ENCODE measurements around the gene LHFPL4.

Gene LHFPL4

DNA sequence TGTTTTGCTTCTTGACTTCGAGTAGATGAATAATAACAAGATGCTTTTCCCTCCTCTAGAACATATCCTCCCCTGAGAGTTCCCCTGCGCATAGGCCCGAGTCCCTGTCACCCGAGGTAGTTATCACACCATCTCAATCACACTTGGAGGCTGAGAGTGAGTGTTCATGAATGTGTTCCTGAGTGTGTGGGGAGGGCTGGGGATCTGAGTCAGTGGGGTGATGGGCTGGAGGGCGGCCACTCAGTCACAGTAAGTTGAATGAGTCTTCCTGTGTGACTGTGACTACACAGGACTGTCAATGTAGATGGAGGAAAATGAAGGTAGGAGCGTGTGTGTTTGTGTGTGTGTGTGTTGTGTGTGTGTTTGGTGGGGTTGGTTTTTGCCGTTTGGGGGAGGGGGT lies 85.2 kb downstream of the LHFPL4 start:
- no peak for DNase-seq

DNA sequence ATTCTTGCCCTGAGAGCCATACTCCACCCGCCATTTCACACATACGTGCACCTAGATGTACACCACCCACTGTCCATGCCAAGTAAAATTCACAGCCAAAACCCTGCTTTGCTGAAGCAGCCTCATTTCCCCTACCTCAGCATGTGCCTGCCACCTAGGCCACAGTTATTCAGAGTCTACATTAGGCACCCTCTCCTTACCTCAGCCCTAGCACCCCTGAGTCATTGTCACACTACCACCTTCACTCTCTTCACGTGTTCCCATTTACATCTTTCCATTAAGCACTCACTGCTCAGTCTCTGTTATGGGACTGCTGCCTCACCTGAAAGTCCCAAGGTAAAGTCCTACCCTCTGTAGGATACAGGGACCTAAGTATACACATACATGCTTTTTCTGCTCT lies 86.2 kb downstream of the LHFPL4 start:
- no peak for DNase-seq

- DNase-seq = no peak
Measured at GRCh38 chr3:9455596-9456131, 98.0 kb downstream of the LHFPL4 start.

DNA sequence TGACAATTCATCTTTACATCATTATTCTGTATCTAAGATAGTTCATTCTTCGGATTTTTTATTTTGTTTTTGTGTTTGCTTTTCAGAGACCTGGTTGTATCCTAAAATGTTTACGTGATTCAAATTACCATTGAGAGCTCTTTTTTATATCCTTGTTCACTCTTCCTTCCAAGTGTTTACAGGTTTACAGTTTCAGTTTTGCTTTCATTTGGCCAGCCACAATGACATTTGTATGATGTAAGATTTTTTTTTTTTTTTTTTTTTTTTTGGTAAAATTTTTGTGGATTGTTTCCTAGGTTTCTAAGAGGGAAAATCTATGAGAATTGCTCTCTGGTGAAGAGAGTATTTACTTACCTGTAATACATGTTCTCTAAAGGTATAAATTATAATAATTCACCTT lies 101.2 kb downstream of the LHFPL4 start:
- DNase-seq = no peak

DNA sequence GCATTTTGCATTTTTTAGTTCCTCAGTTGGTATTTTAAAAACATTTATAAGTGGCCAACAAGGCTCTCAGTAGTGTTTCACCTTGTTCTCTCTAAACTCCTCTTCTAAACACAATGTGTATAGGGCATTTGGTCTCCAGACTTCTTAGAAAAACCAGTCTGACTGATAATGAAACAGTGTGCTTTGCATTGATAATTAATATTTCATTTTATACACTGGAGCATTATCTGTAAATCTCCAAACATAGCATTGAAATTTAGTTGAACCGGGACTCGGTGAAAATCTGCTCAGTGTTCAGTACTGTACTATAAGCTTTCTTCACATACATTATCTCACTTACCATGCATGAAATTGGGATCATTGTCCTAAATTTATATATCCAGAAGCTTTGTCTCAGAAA lies 102.6 kb downstream of the LHFPL4 start:
- DNase-seq = no peak

- DNase-seq = no peak
Measured at GRCh38 chr3:9450126-9450525, 103.5 kb downstream of the LHFPL4 start.

DNA sequence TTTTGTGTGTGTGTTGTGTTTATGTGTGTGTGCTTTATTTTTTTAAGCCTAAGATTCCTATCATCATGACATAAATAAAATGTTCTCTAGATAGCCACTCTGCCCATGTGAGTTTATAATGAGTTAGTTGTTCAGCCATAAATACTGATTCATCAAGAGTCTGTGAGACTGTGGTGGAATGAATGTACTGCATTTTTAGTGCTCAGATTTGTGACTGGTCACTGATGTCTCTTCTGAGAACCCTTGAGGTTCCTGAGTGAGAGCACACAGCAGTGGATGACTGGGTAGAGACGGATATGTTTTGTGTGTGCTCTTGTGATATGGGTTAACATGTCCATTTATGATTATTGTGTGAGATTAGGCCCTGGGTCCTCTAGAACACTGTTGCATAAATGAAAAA lies 105.0 kb downstream of the LHFPL4 start:
- DNase-seq = no peak
